GM10266 (cell line): ENCODE measurements around the gene KRT16.
"Not testable (repeated sequence)": the region's sequence is repeated elsewhere in the genome, so short reads cannot be mapped to it uniquely, and the experiment has no call there.

Experiments
- DNase-seq: peaks from one replicate; pipeline ENCODE4 v3.0.0; 2012; ENCODE audit errors: extremely low spot score
- CTCF ChIP-seq: IDR thresholded peaks from 2 replicates; pipeline ENCODE4 v1.5.1; 2012; ENCODE audit warnings: mild to moderate bottlenecking, low read depth; ENCODE audit not compliant: control insufficient read depth, insufficient read depth; ENCODE audit errors: missing control alignments

KRT16 gene

GRCh38 chr17:41614098-41614497 lies 1.5 kb upstream of the KRT16 start:
- TF ChIP-seq CTCF = no peak

GRCh38 chr17:41613277-41614082 lies 913 bp upstream of the KRT16 start:
- DNase-seq = no peak

More at GRCh38 chr17:41614098-41614497, 1.5 kb upstream of the KRT16 start:
- DNase-seq = no peak

GRCh38 chr17:41610965-41611640 lies 1.5 kb downstream of the KRT16 start:
- DNase-seq = no peak
- TF ChIP-seq CTCF = no peak

More at GRCh38 chr17:41613277-41614082, 913 bp upstream of the KRT16 start:
- no peak for TF ChIP-seq CTCF

- peak; percentile 11 for TF ChIP-seq CTCF
- DNase-seq = not testable (repeated sequence)
Measured at GRCh38 chr17:41610061-41610517, 2.5 kb downstream of the KRT16 start.

- not testable (repeated sequence) for DNase-seq
Measured at GRCh38 chr17:41606930-41607329, 5.6 kb downstream of the KRT16 start.

- DNase-seq = no peak
Measured at GRCh38 chr17:41602524-41602923, 10.0 kb downstream of the KRT16 start.

GRCh38 chr17:41600318-41600717 lies 12.2 kb downstream of the KRT16 start:
- no peak for DNase-seq
- TF ChIP-seq CTCF = no peak

More at GRCh38 chr17:41602524-41602923, 10.0 kb downstream of the KRT16 start:
- TF ChIP-seq CTCF = no peak
